Fibroblast of pulmonary artery (primary cell): Measurements from ENCODE around the gene HDAC4.

Experiments
- DNase-seq: peaks from one replicate; pipeline ENCODE4 v3.0.0-alpha.2; 2010; ENCODE audit warnings: low read depth
- H3K4me3 ChIP-seq: replicated peaks from 2 replicates; pipeline ENCODE4 v1.5.1; 2011; ENCODE audit warnings: low read depth, mild to moderate bottlenecking, control low read depth, low read length, moderate library complexity
- TF ChIP-seq, protein P1 (sequence below): IDR thresholded peaks from 2 replicates; pipeline ENCODE4 v1.5.1; 2011; ENCODE audit warnings: mild to moderate bottlenecking, control low read depth, low read length, inconsistent platforms; ENCODE audit errors: missing control alignments

The HDAC4 gene

DNA sequence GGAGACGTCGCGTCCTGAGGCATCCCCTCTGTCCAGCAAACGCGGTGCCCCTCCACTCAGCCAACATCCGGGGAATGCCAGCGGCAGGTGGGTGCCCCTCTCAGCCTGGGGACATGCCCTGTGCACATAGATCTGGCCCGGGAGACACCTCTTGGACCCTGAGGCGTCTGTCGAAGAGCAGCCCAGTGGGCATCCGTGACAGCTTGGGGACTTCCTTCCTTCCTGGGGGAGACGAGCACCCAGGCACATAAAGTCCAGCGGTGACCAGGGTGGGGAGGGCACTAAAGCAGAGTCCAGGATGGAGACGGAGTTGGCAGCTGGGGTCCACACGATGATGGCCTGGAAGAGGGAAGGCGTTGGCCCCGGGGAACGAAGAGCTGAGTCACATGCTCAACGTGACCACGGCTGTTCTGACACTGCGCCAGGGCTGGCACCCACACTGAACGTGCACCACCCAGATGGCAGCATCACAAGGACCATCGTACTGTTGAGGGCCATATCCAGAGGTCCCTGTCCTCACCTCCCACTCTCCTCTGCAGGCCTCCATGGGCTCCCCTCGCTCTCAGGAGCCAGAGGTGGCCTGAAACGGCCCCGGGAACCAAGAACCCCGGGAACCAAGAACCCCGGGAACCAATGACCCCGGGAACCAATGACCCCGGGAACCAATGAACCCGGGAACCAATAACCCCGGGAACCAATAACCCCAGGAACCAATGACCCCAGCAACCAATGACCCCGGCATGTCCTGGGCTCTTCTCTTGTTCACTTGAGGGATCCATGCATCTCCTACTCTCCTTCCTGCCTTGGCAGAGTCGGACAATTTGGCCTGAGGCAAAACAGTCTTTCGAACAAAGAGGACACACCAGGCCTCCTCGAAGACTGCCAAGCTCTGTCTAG is 22.6 kb downstream of the HDAC4 start:
- TF ChIP-seq, protein P1, sequence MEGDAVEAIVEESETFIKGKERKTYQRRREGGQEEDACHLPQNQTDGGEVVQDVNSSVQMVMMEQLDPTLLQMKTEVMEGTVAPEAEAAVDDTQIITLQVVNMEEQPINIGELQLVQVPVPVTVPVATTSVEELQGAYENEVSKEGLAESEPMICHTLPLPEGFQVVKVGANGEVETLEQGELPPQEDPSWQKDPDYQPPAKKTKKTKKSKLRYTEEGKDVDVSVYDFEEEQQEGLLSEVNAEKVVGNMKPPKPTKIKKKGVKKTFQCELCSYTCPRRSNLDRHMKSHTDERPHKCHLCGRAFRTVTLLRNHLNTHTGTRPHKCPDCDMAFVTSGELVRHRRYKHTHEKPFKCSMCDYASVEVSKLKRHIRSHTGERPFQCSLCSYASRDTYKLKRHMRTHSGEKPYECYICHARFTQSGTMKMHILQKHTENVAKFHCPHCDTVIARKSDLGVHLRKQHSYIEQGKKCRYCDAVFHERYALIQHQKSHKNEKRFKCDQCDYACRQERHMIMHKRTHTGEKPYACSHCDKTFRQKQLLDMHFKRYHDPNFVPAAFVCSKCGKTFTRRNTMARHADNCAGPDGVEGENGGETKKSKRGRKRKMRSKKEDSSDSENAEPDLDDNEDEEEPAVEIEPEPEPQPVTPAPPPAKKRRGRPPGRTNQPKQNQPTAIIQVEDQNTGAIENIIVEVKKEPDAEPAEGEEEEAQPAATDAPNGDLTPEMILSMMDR, result no peak
- no peak overlapping the region for H3K4me3 ChIP-seq
- no peak for DNase-seq

DNA sequence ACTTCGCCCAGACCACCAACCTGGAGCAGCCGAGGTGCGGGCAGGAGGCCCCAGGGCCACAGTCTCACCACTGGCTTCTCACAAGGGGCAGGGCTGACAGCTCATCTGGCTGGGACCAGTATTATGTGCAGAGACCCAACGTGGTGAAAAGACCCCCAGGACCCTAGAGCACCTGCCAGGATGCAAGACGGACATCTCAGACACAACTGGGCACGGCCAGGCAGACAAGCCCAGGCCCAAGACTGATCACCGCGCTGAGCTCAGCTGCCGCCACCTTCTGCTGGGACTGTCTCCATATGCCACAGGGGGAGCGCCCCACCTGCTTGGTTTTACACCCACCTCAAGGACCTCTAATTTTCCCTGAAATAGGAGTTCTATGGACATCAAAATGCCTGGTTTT is 23.2 kb downstream of the HDAC4 start:
- H3K4me3 ChIP-seq, result no peak overlapping the region
- TF ChIP-seq, protein P1, result no peak
- no peak for DNase-seq

DNA sequence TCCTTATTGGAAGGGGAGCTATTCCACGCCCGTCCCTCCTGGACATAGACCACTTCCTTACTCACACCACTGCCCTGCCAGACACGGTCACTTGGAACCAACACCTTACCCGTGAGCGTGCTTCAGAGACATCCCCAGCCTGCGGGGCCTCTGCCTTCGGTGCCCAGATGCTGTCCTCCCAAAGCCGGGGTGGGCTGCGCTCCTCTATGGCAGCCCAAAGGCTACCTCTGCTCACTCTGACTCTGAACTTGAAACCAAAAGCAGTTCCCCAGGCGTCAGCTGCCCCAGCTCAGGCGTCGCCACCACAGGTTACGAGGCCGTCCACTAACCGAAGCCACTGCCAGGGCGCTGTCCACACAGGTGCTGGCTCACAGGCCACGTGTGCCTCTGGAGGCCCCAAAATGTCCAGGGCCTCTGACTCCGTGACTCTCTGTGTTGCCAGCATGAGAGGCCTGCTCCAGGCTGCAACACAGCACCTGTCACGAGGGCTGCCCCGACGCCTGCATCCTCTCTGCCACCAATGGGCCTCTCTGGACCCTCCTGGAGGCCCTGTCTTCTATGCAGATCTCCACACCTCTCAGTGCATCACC is 23.8 kb downstream of the HDAC4 start:
- TF ChIP-seq, protein P1, result no peak
- no peak for DNase-seq
- no peak overlapping the region for H3K4me3 ChIP-seq

DNA sequence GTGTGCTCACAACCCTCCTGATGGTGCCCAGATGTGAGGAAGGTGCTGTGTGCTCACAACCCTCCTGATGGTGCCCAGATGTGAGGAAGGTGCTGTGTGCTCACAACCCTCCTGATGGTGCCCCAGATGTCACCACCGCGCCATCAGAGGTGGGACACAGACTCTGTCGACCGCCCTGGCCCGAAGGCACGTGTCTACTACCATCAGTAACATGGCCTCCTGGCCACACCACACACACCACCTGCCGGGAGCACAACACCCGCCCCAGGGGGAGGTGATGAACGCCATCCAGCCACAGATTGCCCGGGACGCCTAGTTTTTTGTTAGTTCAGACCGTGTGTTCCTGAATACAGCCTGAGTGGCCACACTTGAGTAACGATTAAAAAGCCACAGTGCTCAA is 24.5 kb downstream of the HDAC4 start:
- no peak for DNase-seq
- TF ChIP-seq, protein P1, result no peak
- H3K4me3 ChIP-seq, result no peak overlapping the region

DNA sequence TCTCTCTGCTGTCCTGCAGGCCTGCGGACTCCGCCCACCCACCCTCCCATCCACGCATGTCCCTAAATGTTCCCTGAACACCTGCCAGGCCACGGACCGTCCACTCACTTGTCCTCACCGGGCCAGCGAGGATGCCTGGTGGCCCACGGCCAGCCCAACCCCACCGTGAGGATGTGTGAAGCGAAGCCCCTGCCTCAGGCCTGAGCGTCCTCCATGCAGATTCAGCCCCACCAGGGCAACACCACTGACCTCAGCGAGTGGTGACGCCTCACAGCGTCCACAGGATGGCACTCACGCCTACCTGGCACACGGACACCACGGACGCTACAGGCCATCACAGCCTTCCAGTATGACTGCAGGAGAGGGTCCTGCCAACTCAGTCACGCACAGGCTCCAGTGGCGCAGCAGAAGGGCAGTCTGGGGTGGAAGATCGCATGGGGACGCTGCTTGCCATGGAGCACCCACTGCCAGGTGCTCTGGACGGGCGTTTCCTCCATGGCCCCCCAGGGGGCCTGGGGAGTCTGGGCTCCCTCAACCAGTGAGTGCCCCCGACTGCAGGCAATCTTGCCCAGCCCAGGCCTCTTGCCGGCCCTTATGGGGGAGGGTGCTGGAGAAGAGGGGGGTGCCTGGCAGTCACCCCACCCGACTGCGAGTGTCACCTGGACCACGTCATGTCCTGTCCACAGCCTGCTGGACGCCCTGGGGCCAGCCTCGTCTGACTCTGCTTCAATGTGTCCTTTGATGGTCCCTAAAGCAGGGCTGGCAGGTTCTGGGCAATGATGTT is 25.4 kb downstream of the HDAC4 start:
- TF ChIP-seq, protein P1, result no peak
- no peak overlapping the region for H3K4me3 ChIP-seq
- DNase-seq, result no peak

DNA sequence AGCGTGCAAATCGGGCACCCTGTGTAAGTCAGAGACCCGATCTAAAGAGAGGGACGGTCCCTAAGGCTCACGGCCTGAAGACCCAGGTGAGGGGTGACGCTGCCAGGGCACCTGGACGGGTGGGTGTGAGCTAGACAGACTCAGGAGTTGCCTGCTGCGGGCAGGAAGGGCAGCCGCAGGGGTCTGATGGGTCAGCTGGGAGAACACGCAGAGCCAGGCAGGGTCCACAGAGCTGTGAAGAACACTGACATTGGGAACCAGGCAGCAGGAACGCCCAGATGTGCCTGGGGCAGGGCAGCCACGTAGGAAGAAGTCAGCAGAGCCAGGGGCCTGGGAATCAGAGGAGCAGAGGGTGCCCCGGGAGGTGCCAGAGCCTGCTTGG is 25.9 kb downstream of the HDAC4 start:
- TF ChIP-seq, protein P1, result no peak
- no peak overlapping the region for H3K4me3 ChIP-seq
- DNase-seq, result no peak
